K562 (cell line): ENCODE data around the gene SLC3A2. TPM values are rescaled to one million over a fixed set of nuclear protein-coding genes. Genes with fewer than 3 reads are reported as not detected.

Source experiments
- BHLHE40 ChIP-seq: IDR thresholded peaks from 2 replicates; pipeline ENCODE4 v1.6.1; 2011; ENCODE audit warnings: low read length, improper control_type of control experiment
- CBFA2T3 ChIP-seq: fragments of 450-650 bp; IDR thresholded peaks from 2 replicates; pipeline ENCODE4 v1.6.1; 2017
- DPF2 ChIP-seq: fragments of 450-650 bp; IDR thresholded peaks from 2 replicates; pipeline ENCODE4 v1.6.1; 2016
- EGR1 ChIP-seq: fragments of 450-650 bp; conservative IDR thresholded peaks from 2 replicates; pipeline ENCODE4 v1.6.1; 2017; ENCODE audit warnings: mild to moderate bottlenecking
- ETV1 ChIP-seq: fragments of 450-650 bp; conservative IDR thresholded peaks from 2 replicates; pipeline ENCODE4 v1.6.1; 2016; ENCODE audit warnings: missing genetic modification characterization, control low read depth, low read depth, missing compliant biosample characterization
- FOXM1 ChIP-seq, 2 experiments: fragments of 450-650 bp in 1 of 2; sonication (generic) in 1 of 2; formaldehyde crosslinking in 1 of 2; IDR thresholded peaks; 2 replicates each; pipeline versions ENCODE4 v1.6.1 to v1.9.0; 2017 to 2022; ENCODE audit warnings: low read depth in 2 of 2, mild to moderate bottlenecking in 2 of 2, missing genetic modification reagents in 1 of 2, moderate library complexity in 1 of 2
- ID3 ChIP-seq, 2 experiments: fragments of 250-450 bp in 1 of 2; fragments of 450-650 bp in 1 of 2; sonication (Bioruptor Pico) in 1 of 2; IDR thresholded peaks; 2 replicates each; pipeline versions ENCODE4 v1.6.1 to v1.8.0; 2016 to 2021; ENCODE audit warnings: mild to moderate bottlenecking in 2 of 2, moderate library complexity in 2 of 2, missing compliant biosample characterization in 1 of 2, missing genetic modification characterization in 1 of 2
- MECOM ChIP-seq: fragments of 250-450 bp; sonication (Bioruptor Pico); IDR thresholded peaks from 2 replicates; pipeline ENCODE4 v1.8.0; 2022; ENCODE audit warnings: inconsistent platforms
- NFIC ChIP-seq: fragments of 450-650 bp; IDR thresholded peaks from 2 replicates; pipeline ENCODE4 v1.6.1; 2017; ENCODE audit warnings: mild to moderate bottlenecking, inconsistent platforms
- REST ChIP-seq, 2 experiments: fragments of 450-650 bp; formaldehyde crosslinking in 1 of 2; IDR thresholded peaks; 2 replicates each; pipeline versions ENCODE4 v1.4.0 to v1.6.1; 2014 to 2020; ENCODE audit warnings: mild to moderate bottlenecking in 2 of 2, borderline replicate concordance in 1 of 2, low read depth in 1 of 2
- RNF2 ChIP-seq: sonication (generic); IDR thresholded peaks from 2 replicates; pipeline ENCODE4 v1.6.1; 2016
- YY1 ChIP-seq, 3 experiments: IDR thresholded peaks; 2 replicates each; pipeline ENCODE4 v1.6.1; 2011; ENCODE audit warnings: low read length in 2 of 3, mild to moderate bottlenecking in 2 of 3, moderate library complexity in 2 of 3, borderline replicate concordance in 1 of 3, control low read depth in 1 of 3, low read depth in 1 of 3; ENCODE audit not compliant: insufficient read depth in 3 of 3, insufficient replicate concordance in 2 of 3, control insufficient read depth in 1 of 3, insufficient read length in 1 of 3; ENCODE audit errors: extremely low read depth in 1 of 3
- ZNF431 ChIP-seq: sonication (generic); formaldehyde crosslinking; IDR thresholded peaks from 2 replicates; pipeline ENCODE4 v1.8.0; 2022; ENCODE audit warnings: mild to moderate bottlenecking, missing genetic modification reagents
- ZNF740 ChIP-seq, 3 experiments: fragments of 200-800 bp in 1 of 3; sonication (Bioruptor generic) in 1 of 3; sonication (generic) in 1 of 3; formaldehyde crosslinking in 1 of 3; IDR thresholded peaks; 2 replicates each; pipeline versions ENCODE4 v1.6.1 to v1.8.0; 2016 to 2022; ENCODE audit warnings: mild to moderate bottlenecking in 2 of 3, missing compliant biosample characterization in 2 of 3, missing genetic modification characterization in 2 of 3, missing genetic modification reagents in 1 of 3
- polyA plus RNA-seq, 8 experiments: library from polyadenylated mRNA; depleted of rRNA in 4 of 8; stranded (reverse) in 5 of 8; unstranded in 3 of 8; fragments of >200 nt; fragmentation: Nextera tagmentation in 2 of 8; fragmentation: Illumina TruSeq in 1 of 8; extraction: Ambion mirVana in 2 of 8; extraction: Trizol in 1 of 8; gene quantifications; 2 replicates each; pipeline versions ENCODE4 v1.2.1 to v1.2.3, GENCODE V29; 2011 to 2014; ENCODE audit warnings: inconsistent platforms in 1 of 8, missing spikeins in 1 of 8
- total RNA-seq, 7 experiments: library from RNA; depleted of rRNA in 6 of 7; stranded (reverse); fragments of >200 nt in 6 of 7; fragmentation: Illumina TruSeq in 2 of 7; extraction: Trizol in 2 of 7; gene quantifications; 2 replicates each; pipeline versions ENCODE4 v1.2.1 to v1.2.3, GENCODE V29; 2011 to 2021; ENCODE audit warnings: low replicate concordance in 1 of 7

Gene SLC3A2
- total and polyA plus RNA-seq, 9 of the 15 experiments (the other 6 are each of a cell fraction or from before 2014, with no cell fraction given) = 20.0 to 296 (median 214) TPM

DNA sequence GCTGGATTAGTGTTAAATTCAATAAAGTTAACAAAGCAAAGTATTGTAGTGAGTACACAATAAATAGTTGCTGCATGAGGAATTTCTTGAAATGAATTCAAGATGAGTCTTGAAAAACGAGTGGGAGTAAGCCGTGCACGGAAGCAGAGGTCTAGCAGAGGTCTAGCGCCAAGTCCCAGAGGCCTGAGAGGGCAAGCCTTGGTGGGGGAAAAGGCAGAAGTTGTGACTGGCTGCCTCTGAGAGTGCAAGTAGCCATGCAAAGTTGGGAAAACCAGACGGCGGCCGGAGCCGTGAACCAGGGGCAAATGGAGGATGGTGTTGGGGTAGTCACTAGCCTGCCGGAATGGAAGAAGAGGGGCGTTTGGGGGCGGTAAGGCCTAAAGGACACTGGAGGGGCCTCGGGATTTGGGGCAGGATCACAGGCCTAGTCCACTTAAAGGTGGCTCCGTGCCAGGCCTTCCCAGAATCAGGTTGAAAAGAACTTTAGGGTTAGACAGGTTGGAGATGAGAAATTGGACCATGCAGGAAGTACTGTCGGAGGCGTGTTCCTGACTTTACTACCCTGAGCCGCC, 379 bp upstream of the SLC3A2 start (continued):
- TF ChIP-seq ID3 (CRISPR knock-in tag; IDR thresholded peaks at IDR 0.05) = no peak
- TF ChIP-seq ID3 (tag; IDR thresholded peaks at IDR 0.05) = 0 out of 2 replicates have a peak, but pooled peaks have one; percentile 28
- peak; percentile 45; the same call in 1 of the 2 replicates for TF ChIP-seq DPF2
- TF ChIP-seq ZNF740 (CRISPR knock-in tag; IDR thresholded peaks at IDR 0.05) = peak; percentile 42; the same call in 1 of the 2 replicates
- no peak for TF ChIP-seq ZNF740 (tag; IDR thresholded peaks at IDR 0.05)
- 0 out of 2 replicates have a peak, but pooled peaks have one; percentile 22 for TF ChIP-seq MECOM
- TF ChIP-seq YY1 (IDR thresholded peaks at IDR 0.05; ENCODE audit: borderline replicate concordance in 1 of 3, control insufficient read depth in 1 of 3, extremely low read depth in 1 of 3, insufficient read depth in 3 of 3, insufficient read length in 1 of 3, insufficient replicate concordance in 2 of 3, low read depth in 1 of 3, low read length in 2 of 3) = peak in 1 of 3 experiments; percentile 21
- peak; percentile 67 for TF ChIP-seq REST (IDR thresholded peaks at IDR 0.05; ENCODE audit: borderline replicate concordance)
- no peak for TF ChIP-seq REST (CRISPR knock-in tag; IDR thresholded peaks at IDR 0.05; ENCODE audit: low read depth)
- peak; percentile 85 for TF ChIP-seq NFIC
- TF ChIP-seq EGR1 = peak; percentile 94
- TF ChIP-seq BHLHE40 = peak; percentile 21; the same call in 1 of the 2 replicates
- TF ChIP-seq ETV1 (tag) = peak; percentile 4; the same call in 1 of the 2 replicates
- TF ChIP-seq RNF2 = 0 out of 2 replicates have a peak, but pooled peaks have one; percentile 1
- peak; percentile 60; the same call in 1 of the 2 replicates for TF ChIP-seq FOXM1 (IDR thresholded peaks at IDR 0.05; ENCODE audit: low read depth)
- TF ChIP-seq FOXM1 (CRISPR knock-in tag; IDR thresholded peaks at IDR 0.05; ENCODE audit: low read depth) = no peak
- TF ChIP-seq CBFA2T3 = 0 out of 2 replicates have a peak, but pooled peaks have one; percentile 3
- TF ChIP-seq ZNF431 (CRISPR knock-in tag) = peak; percentile 83
